ENCODE data around the gene DNALI1.

- TF ChIP-seq POLR2AphosphoS5 (IDR thresholded peaks at IDR 0.05; ENCODE audit: low read depth, low read length) (no peak), POLR2A (IDR thresholded peaks at IDR 0.05; ENCODE audit: low read depth, low read length) (no peak), TAF1 (IDR thresholded peaks at IDR 0.05; ENCODE audit: borderline replicate concordance, low read depth, low read length) (no peak)
Measured at GRCh38 chr1:37588939-37589338, 32.2 kb downstream of the DNALI1 start.

Measured in GM12892 (cell line).